ENCODE results near the gene LRRD1.

DNA sequence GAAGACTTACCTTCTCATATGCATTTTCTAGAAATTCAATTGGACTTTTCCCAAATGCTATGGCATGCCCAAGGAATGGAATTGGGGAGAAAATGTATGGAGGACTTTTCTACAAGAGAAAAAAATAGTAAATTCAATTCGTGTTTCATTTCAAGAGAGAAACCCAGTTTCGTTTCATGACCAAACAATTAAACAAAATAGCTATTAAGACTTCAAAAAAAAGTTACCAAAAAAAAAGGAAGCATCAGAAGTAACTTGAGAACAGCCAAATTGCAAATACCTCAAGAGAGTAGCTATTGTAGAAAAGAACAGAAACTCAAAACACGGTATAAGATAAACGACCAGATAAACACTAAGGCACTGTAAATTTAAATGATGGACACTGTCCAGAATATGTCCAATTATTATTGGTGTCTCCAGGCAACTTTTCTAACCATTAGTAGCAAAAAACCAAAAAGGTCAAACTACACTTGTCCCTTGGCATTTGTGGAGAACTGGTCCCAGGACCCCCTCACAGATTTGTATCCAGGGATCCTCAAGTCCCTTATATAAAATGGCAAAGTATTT is 47.1 kb downstream of the LRRD1 start:
- TF ChIP-seq YY1 (IDR thresholded peaks at IDR 0.05; ENCODE audit: insufficient read depth, insufficient read length), result no peak
- no peak for TF ChIP-seq ZNF274 (IDR thresholded peaks at IDR 0.05; ENCODE audit: low read depth, low read length)
